ENCODE measurements around the gene ASTN1. TPM values are rescaled to one million over a fixed set of nuclear protein-coding genes. Genes with fewer than 3 reads are reported as not detected.

ASTN1 gene
- polyA plus RNA-seq, 4 donors = 1.7 to 9.8 (median 2.1) TPM

DNA sequence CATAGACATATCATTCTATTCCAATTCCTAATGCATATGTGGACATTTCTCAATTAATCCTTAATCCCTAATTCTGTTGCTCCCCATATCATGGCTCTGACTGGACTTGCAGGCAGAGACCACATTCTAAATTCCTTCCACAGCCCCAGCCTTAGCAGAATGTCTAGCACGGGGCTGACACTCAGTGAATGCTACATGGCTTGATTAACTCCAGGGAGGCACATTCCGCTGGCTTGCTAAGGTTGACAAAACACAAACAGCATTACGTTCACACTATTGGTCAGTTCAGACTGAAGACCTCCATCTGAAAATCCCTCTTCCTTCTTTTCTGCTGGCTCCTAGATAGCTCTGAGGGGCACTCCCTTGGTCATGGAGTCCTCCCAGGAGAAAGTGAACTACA lies 119.4 kb downstream of the ASTN1 start:
- no peak for DNase-seq (ENCODE audit: low read depth in 4 of 4, low spot score in 3 of 4)

DNA sequence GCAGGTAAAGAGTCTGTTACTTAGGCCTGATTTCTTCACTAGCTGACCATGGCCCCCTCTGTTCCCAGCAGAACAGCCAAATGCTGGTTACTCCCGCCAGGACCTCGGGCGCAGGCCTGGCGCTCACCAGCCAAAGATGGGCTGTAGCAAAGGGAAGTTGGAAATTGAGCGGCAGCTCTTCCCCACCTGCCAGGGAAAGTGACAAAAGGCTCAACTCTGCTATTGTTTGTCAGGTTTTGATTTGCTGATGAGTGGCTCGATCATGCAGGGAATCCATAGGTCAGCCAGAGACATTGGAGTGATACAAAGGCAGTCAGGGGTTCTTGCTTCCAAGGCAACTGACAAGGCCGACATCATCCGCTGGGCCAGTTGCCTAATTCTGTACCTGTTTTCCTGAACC lies 120.1 kb downstream of the ASTN1 start:
- DNase-seq (ENCODE audit: low read depth in 4 of 4, low spot score in 3 of 4) = no peak

GRCh38 chr1:177043597-177043996 lies 120.9 kb downstream of the ASTN1 start:
- DNase-seq (ENCODE audit: low read depth in 4 of 4, low spot score in 3 of 4) = no peak

DNA sequence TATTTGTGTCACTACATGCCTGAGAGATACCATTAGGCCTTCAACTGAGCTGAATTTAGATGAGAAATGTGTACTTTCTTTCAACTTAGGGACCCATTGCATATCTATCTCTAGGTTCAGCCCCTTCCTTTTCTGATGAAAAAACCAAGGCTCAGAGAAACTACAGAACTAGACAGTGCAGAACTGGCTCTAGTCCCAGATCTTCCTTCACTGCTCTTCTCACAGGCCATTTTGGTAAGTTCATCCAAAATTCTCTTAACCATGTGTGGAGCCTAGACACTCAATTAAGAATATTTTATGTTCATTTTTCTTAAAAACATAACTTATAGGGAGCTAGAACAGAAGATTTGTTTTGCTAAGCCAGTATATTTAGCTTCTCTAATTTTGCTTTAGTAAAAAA lies 128.9 kb downstream of the ASTN1 start:
- no peak for DNase-seq (ENCODE audit: low read depth in 4 of 4, low spot score in 3 of 4)

DNA sequence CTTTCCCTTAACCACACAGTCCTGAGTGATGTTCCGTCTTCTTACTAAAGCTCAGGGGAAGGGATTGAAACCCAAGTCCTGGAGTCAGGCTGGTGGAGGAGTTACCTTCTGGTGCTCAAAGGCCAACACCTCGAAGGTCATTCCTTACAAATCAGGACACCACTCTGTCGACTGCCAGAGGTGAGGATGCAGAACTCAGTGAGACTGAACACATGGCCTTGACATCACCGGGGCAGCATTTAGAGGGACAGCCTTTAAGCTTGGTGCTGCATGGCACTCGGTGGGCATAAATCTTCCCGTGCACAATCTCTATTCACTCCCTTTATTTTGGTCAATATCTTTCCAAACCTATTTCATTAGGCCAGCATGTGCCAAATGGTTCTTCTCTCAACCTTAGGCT lies 130.9 kb downstream of the ASTN1 start:
- DNase-seq (ENCODE audit: low read depth in 4 of 4, low spot score in 3 of 4) = no peak

- DNase-seq (ENCODE audit: low read depth in 4 of 4, low spot score in 3 of 4) = no peak
These were observed 132.1 kb downstream of the ASTN1 start for GRCh38 chr1:177032434-177032833.

- no peak for DNase-seq (ENCODE audit: low read depth in 4 of 4, low spot score in 3 of 4)
These were observed 139.9 kb downstream of the ASTN1 start for GRCh38 chr1:177024623-177025022.

GRCh38 chr1:177023726-177024125 lies 140.8 kb downstream of the ASTN1 start:
- no peak for DNase-seq (ENCODE audit: low read depth in 4 of 4, low spot score in 3 of 4)

DNA sequence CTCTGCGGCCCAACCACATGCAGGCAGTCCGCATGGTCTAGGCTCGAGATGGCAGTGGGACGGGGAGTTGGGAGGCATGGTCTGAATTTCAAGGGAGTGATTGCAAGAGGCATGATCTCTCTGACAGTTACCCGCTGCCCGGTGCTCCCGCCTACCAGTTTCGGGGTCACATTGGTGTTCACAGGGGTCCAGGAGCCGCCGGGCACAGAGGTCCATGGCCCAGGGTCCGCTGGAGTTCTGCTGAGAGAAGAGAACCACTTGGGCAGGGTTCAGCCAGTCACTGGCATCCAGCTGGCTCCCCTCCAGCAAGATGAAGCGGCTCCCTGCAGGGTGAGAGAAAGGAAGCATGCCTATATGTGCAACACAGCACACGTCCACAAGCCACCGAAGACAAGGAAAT lies 141.3 kb downstream of the ASTN1 start:
- DNase-seq (ENCODE audit: low read depth in 4 of 4, low spot score in 3 of 4) = no peak

DNA sequence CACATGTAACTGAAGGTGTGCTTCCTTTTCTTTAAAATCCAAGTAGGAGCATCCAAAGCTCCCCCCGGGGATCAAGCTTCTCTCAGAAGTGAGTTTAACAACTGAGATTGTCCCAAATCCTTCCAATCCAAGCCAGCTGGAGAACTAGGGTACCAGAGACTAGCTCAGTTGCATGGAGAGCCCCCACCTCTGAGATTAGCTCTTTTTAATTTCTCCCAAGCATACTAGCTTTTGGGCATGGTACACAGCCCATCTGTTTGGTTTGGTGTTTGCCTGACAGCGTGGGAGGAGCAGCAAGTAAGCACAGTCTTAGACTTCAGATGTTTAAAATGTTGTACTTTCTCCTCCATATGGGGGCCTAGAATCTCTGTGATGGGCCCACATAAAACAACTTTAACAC lies 142.8 kb downstream of the ASTN1 start:
- no peak for DNase-seq (ENCODE audit: low read depth in 4 of 4, low spot score in 3 of 4)

DNA sequence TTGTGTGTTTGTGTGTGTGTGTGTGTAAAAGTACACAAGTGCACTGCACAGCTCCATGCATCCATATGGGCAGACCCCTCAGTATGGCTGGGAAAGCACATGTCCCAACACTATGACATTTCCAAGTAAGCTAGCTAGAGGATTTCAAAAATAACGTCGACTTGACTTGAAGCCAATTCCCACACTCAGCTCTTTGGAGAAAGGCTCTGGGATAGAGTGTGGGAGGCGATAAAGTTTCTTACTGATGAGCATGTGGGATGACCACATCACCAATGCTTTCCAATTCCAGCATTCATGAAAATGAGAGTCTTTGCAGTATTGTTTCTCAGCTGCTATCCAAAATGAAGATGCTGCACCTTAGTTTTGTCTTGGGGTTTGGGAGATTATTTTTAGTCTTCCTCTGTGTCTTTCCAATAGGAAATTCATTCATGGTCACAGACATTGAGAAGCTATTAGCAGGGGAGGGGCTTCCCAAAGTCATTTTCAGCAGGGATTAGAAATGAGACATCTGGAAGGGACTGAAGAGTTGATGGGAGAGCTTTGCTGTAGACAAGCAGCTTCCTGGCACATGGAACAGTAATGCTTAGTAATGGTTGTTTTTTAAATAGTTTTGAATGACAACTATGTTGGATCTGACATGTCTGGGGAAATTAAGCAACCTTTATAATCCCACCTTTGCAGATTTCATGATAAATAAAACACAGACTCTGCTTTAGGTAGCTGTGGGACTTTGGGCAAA lies 143.5 kb downstream of the ASTN1 start:
- DNase-seq (ENCODE audit: low read depth in 4 of 4, low spot score in 3 of 4) = no peak

GRCh38 chr1:177017287-177017852 lies 147.1 kb downstream of the ASTN1 start:
- no peak for DNase-seq (ENCODE audit: low read depth in 4 of 4, low spot score in 3 of 4)

DNA sequence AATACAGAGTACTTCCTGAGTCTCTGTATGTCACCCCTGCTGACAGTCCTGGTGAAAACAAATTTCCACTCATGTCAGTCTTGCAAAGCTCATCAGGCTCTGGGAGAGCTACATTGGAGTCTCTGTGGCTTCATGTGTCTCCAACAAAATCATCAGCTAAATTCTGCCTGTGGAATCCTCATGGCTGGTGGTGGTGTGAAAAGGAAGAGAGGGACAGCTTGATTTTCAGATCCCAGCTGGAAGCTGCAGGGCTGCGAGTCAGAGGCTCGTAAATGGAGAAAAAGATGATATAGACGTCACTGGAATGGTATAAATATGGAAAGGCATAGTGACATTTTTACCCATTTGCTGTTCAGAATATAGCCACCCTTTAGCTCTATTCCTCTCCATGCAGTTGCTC lies 150.2 kb downstream of the ASTN1 start:
- no peak for DNase-seq (ENCODE audit: low read depth in 4 of 4, low spot score in 3 of 4)

DNA sequence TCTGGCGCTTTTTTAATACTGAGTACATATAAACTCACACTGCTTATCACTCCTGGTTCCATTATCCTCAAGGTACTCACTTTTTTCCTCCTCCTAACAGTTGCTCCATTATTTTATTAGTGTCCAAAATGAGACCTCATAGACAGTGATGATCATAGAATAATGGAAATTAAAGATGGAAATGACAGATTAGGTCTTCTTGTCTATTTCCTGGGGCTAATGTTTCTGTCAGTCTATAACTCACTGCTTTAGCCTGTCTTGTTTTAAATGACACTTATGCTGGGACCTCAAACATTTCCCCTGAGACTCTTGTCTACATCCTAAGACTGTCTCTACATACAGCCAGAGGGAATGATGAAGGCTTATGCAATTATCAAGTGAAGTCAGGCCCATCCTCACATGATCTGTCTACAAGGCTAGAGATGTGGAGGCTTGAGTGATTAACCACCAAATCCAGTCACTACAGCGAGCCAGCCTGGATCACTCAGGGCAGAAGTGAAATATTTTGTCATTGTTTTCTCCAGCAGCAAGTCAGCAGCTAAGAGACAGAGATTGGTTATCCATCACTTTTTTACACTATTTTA lies 152.1 kb downstream of the ASTN1 start:
- DNase-seq (ENCODE audit: low read depth in 4 of 4, low spot score in 3 of 4) = no peak

DNA sequence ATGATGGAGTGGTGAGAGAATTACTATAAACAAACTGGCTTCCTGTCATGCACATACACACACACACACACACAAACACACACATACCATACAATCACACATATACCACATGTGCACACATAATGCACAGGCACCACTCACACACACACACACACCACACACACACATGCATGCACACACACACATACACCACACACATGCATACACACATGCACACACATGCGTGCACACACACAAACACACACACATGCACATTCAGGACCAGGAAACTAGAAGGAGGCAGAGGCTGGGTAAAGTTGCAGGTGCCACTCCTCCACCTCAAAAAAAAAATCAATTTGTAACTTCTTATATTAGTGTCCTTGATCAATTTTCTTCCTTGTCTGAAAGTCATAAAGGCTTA lies 153.0 kb downstream of the ASTN1 start:
- DNase-seq (ENCODE audit: low read depth in 4 of 4, low spot score in 3 of 4) = no peak

GRCh38 chr1:177010211-177010825 lies 154.2 kb downstream of the ASTN1 start:
- peak in 1 of 4 donors; percentile 6 for DNase-seq (ENCODE audit: low read depth in 4 of 4, low spot score in 3 of 4)

- DNase-seq (ENCODE audit: low read depth in 4 of 4, low spot score in 3 of 4) = no peak
These were observed 155.9 kb downstream of the ASTN1 start for GRCh38 chr1:177008653-177009052.

- DNase-seq (ENCODE audit: low read depth in 4 of 4, low spot score in 3 of 4) = peak in 1 of 4 donors; percentile 19
These were observed 156.9 kb downstream of the ASTN1 start for GRCh38 chr1:177007437-177008161.

- no peak for DNase-seq (ENCODE audit: low read depth in 4 of 4, low spot score in 3 of 4)
These were observed 161.6 kb downstream of the ASTN1 start for GRCh38 chr1:177002891-177003290.

DNA sequence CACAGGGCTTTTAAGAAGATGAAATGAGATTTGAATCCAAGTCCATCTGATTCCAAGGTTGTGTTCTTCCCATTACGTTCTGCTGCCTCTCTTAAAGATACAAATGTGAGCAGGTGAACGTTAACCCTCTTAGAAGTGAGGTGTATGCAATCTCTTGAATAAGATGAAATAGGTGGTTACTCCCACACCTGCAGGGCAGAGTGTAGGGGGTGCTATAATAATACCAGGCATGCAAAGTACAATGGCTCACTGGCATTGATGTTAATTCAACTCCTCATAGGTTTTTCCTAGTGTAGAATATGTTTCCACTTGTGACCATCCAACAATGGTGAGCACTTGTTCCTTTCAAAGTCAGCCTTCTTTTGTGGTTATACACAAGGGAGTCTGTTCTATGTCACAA lies 163.0 kb downstream of the ASTN1 start:
- DNase-seq (ENCODE audit: low read depth in 4 of 4, low spot score in 3 of 4) = no peak

- no peak for DNase-seq (ENCODE audit: low read depth in 4 of 4, low spot score in 3 of 4)
These were observed 166.2 kb downstream of the ASTN1 start for GRCh38 chr1:176998183-176998795.
